B cell (primary cell): ENCODE results near the gene BMPR1A. TPM values are rescaled to one million over a fixed set of nuclear protein-coding genes. Genes with fewer than 3 reads are reported as not detected.

Experiments
- ATAC-seq: fragments of 200-7000 bp; cut with Tn5 transposase; one replicate; pipeline ENCODE4 v1.10.0; 2021; ENCODE audit warnings: low read depth, mild to moderate bottlenecking, moderate number of reproducible peaks, moderate library complexity
- CTCF ChIA-PET: fragments of 350-600 bp; sonication (Branson Sonifier 250); formaldehyde crosslinking; loops from one replicate; lab custom pipeline; 2021; ENCODE audit warnings: antibody characterized with exemption, inconsistent platforms; lab: Charles Lee
- POLR2A ChIA-PET: fragments of 350-600 bp; sonication (Branson Sonifier 250); formaldehyde crosslinking; loops from one replicate; lab custom pipeline; 2021; ENCODE audit warnings: antibody characterized with exemption; lab: Charles Lee
- DNase-seq: peaks from one replicate; pipeline ENCODE4 v3.0.0; 2013
- H2AFZ ChIP-seq: 2 replicates; pipeline ENCODE4 v1.6.1; 2012; ENCODE audit warnings: mild to moderate bottlenecking, low read depth, low read length; ENCODE audit not compliant: insufficient read depth, poor library complexity, severe bottlenecking
- H3K27ac ChIP-seq, 2 donors: 1 replicate in 1 of 2; 2 replicates in 1 of 2; pipeline ENCODE4 v1.5.1; 2012 to 2013; ENCODE audit warnings: low read length in 2 of 2, mild to moderate bottlenecking in 2 of 2, moderate library complexity in 1 of 2
- H3K27me3 ChIP-seq, 4 experiments: fragments of 200-600 bp in 1 of 4; sonication (generic) in 1 of 4; replicated peaks in 1 of 4; 1 replicate in 2 of 4; 2 replicates in 2 of 4; pipeline versions ENCODE4 v1.6.1 to v1.7.0; 2013 to 2016; ENCODE audit warnings: low read length in 3 of 4, mild to moderate bottlenecking in 2 of 4, mixed read lengths in 1 of 4, moderate library complexity in 1 of 4; ENCODE audit not compliant: insufficient read depth in 4 of 4, control insufficient read depth in 3 of 4; ENCODE audit errors: control extremely low read depth in 1 of 4
- H3K36me3 ChIP-seq, 2 experiments: replicated peaks in 1 of 2; 1 replicate in 1 of 2; 2 replicates in 1 of 2; pipeline versions ENCODE4 v1.6.1 to v1.7.1; 2013; ENCODE audit warnings: low read length in 1 of 2; ENCODE audit not compliant: insufficient read depth in 2 of 2, control insufficient read depth in 1 of 2; ENCODE audit errors: control extremely low read depth in 1 of 2, extremely low read depth in 1 of 2
- H3K4me1 ChIP-seq, 2 donors: fragments of 200-600 bp in 1 of 2; sonication (generic) in 1 of 2; 1 replicate in 1 of 2; 2 replicates in 1 of 2; pipeline versions ENCODE4 v1.5.1 to v1.6.1; 2013 to 2017; ENCODE audit warnings: low read length in 2 of 2; ENCODE audit not compliant: control insufficient read depth in 2 of 2, insufficient read depth in 2 of 2
- H3K4me2 ChIP-seq: replicated peaks from 2 replicates; pipeline ENCODE3; 2012; ENCODE audit warnings: mild to moderate bottlenecking, low read depth, low read length; ENCODE audit not compliant: poor library complexity, severe bottlenecking
- H3K4me3 ChIP-seq, 5 experiments: fragments of 200-600 bp in 1 of 5; sonication (generic) in 1 of 5; 1 replicate in 3 of 5; 2 replicates in 2 of 5; pipeline versions ENCODE4 v1.5.1 to v1.7.0; 2011 to 2016; ENCODE audit warnings: low read length in 4 of 5, mild to moderate bottlenecking in 4 of 5, low read depth in 2 of 5, control low read depth in 1 of 5, moderate library complexity in 1 of 5; ENCODE audit not compliant: insufficient read depth in 1 of 5; ENCODE audit errors: control extremely low read depth in 1 of 5, extremely low read depth in 1 of 5
- H3K79me2 ChIP-seq: fragments of 200-600 bp; sonication (generic); one replicate; pipeline ENCODE4 v1.6.0; 2016; ENCODE audit warnings: low read length; ENCODE audit not compliant: control insufficient read depth, insufficient read depth
- H3K9ac ChIP-seq: fragments of 200-600 bp; sonication (generic); 2 replicates; pipeline ENCODE4 v1.6.1; 2017; ENCODE audit warnings: mild to moderate bottlenecking, low read length, moderate library complexity
- H3K9me3 ChIP-seq, 3 donors: one replicate each; pipeline versions ENCODE4 v1.6.1 to v1.7.1; 2013; ENCODE audit warnings: low read length in 2 of 3; ENCODE audit not compliant: control insufficient read depth in 2 of 3, insufficient read depth in 1 of 3; ENCODE audit errors: control extremely low read depth in 1 of 3
- H4K20me1 ChIP-seq: 2 replicates; pipeline ENCODE4 v1.6.0; 2012; ENCODE audit warnings: mild to moderate bottlenecking, low read length; ENCODE audit not compliant: insufficient read depth, control insufficient read depth, poor library complexity, severe bottlenecking
- H3K27ac Mint-ChIP-seq: one replicate; pipeline ENCODE4 v1.8.0; 2021; ENCODE audit warnings: mixed read lengths
- H3K27me3 Mint-ChIP-seq: one replicate; pipeline ENCODE4 v1.8.0; 2021; ENCODE audit warnings: mixed read lengths
- H3K4me1 Mint-ChIP-seq: one replicate; pipeline ENCODE4 v1.8.0; 2021; ENCODE audit warnings: mixed read lengths
- H3K4me3 Mint-ChIP-seq: one replicate; pipeline ENCODE4 v1.8.0; 2021; ENCODE audit warnings: mixed read lengths
- H3K9me3 Mint-ChIP-seq: one replicate; pipeline ENCODE4 v1.8.0; 2022; ENCODE audit warnings: mixed read lengths; ENCODE audit not compliant: insufficient read depth
- EZH2 ChIP-seq: IDR thresholded peaks from 2 replicates; pipeline ENCODE4 v1.6.1; 2012; ENCODE audit warnings: borderline replicate concordance, low read depth, mild to moderate bottlenecking, moderate library complexity, low read length; ENCODE audit not compliant: insufficient read depth, poor library complexity, severe bottlenecking
- WGBS: methylation state at CpG from one replicate; pipeline ENCODE4 v1.1.5; 2013; ENCODE audit warnings: missing lambda C conversion rate; ENCODE audit not compliant: insufficient coverage; 5-methylcytosine and 5-hydroxymethylcytosine counted together
- intact Hi-C: fragments of 100-400 bp; cut with micrococcal nuclease; formaldehyde crosslinking; loops from one replicate; pipeline ENCODE4 v1.10.0; 2022
- polyA plus RNA-seq: library from polyadenylated mRNA; depleted of rRNA; stranded (reverse); fragments of >200 nt; gene quantifications from 2 replicates; pipeline ENCODE4 v1.2.3, GENCODE V29; 2012
- total RNA-seq, 2 donors: library from RNA; stranded (reverse); fragments of 120-200 nt in 1 of 2; gene quantifications; 1 replicate in 1 of 2; 2 replicates in 1 of 2; pipeline versions ENCODE4 v1.2.3 to v1.2.4, GENCODE V29; 2013 to 2022
- TF ChIP-seq, protein P1 (sequence below): fragments of 200-600 bp; IDR thresholded peaks from one replicate; pipeline ENCODE4 v1.8.0; 2022; ENCODE audit warnings: antibody characterized with exemption, mild to moderate bottlenecking

BMPR1A gene
- total and polyA plus RNA-seq, 2 donors (not counting 1 experiment from before 2014, with no cell fraction given), result 1.9 to 15.1 TPM

DNA sequence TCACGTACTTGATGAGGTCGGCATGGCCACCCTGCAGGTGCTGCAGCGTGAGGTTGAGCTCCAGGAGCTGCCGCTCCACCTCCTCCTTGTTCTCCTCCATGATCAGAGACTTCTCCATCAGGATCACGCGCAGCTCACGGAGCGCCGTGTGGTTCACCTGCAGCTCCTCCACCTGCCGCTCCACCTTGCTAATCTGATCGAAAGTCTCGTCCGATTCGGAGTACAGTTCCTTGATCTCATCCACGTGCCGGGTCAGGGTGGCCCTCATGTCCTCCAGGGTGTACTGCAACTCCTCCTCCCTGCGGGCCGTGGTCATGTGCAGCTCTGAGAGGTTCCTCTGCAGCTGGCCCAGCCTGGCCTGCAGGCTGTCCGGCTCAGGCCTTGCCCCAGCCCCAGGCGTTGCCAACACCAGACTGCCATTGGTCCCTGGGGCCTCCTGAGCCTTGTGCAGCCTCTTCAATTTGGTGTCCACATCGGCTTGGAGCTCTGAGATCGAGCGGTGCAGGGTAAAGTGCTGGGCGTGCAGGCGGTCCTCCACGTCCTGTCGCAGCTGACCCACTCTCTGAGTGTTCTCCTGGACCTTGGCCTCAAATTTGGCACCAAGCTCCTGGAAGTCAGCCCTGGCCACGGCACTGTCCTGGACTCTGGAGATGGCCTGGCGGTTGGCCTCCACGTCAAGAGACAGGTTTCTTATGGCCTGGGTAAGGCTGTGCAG, 187.1 kb downstream of the BMPR1A start:
- no peaks in the 10 kb centered on the region for H3K36me3 ChIP-seq
- H3K27me3 ChIP-seq, result peaks cover 0 to 10% (median 0%) of the 10 kb centered on the region in 4 experiments
- Mint-ChIP-seq H3K4me1 (no peaks in the 10 kb centered on the region), H3K4me3 (no peak overlapping the region), H3K9me3 (no peaks in the 10 kb centered on the region), H3K27ac (no peak overlapping the region), H3K27me3 (peaks cover 7% of the 10 kb centered on the region)
- H3K4me2 ChIP-seq, result no peak overlapping the region
- DNase-seq (no peak), ATAC-seq (no peak)
- no peaks in the 10 kb centered on the region for H4K20me1 ChIP-seq
- H3K9me3 ChIP-seq, result peaks cover 0 to 5% (median 0%) of the 10 kb centered on the region in 3 donors
- TF ChIP-seq, protein P1, sequence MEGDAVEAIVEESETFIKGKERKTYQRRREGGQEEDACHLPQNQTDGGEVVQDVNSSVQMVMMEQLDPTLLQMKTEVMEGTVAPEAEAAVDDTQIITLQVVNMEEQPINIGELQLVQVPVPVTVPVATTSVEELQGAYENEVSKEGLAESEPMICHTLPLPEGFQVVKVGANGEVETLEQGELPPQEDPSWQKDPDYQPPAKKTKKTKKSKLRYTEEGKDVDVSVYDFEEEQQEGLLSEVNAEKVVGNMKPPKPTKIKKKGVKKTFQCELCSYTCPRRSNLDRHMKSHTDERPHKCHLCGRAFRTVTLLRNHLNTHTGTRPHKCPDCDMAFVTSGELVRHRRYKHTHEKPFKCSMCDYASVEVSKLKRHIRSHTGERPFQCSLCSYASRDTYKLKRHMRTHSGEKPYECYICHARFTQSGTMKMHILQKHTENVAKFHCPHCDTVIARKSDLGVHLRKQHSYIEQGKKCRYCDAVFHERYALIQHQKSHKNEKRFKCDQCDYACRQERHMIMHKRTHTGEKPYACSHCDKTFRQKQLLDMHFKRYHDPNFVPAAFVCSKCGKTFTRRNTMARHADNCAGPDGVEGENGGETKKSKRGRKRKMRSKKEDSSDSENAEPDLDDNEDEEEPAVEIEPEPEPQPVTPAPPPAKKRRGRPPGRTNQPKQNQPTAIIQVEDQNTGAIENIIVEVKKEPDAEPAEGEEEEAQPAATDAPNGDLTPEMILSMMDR, result no peak
- no peak for TF ChIP-seq EZH2
- H3K27ac ChIP-seq, result no peak overlapping the region
- H3K4me3 ChIP-seq, result no peak overlapping the region
- CTCF ChIA-PET, result interaction anchor here (0.7 kb wide), 1 partner anchor 31 kb away, joined by 3 read pairs; no protein-coding TSS in a partner anchor
- peaks cover 0 to 4% of the 10 kb centered on the region in 2 donors for H3K4me1 ChIP-seq
- POLR2A ChIA-PET, result no interaction called here
- H2AFZ ChIP-seq, result no peak overlapping the region
- H3K9ac ChIP-seq, result no peak overlapping the region
- intact Hi-C loops, result no loop called here
- WGBS, result 96% methylated on average over 30 of the region's 30 CpGs
- H3K79me2 ChIP-seq, result no peaks in the 10 kb centered on the region

DNA sequence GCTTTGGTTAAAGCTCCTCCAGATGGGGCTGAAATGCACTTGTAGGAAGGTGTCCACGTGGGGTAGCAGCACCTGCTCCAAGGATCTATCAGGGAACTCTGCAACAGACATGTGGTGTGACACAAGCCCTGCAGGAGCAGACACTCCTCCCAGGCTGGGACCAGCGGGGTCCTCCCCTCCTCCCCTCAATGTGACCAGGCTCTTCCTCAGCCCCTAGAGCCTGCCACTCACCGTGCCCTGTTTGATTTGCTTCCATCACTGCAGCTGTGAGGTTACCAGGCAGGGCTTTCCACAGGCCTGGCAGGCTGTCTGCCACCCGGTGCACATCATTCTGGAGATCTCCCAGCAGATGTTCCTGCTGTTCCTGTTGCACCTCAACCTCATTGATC, 187.6 kb downstream of the BMPR1A start:
- H3K27me3 ChIP-seq, result peaks cover 0 to 10% (median 0%) of the 10 kb centered on the region in 4 experiments
- CTCF ChIA-PET, result no interaction called here
- H3K4me3 ChIP-seq, result no peak overlapping the region
- no peaks in the 10 kb centered on the region for H3K4me1 Mint-ChIP-seq
- H3K36me3 ChIP-seq, result no peaks in the 10 kb centered on the region
- no peaks in the 10 kb centered on the region for H3K9me3 Mint-ChIP-seq
- peaks cover 7% of the 10 kb centered on the region for H3K27me3 Mint-ChIP-seq
- POLR2A ChIA-PET, result no interaction called here
- H3K4me1 ChIP-seq, result peaks cover 0 to 4% of the 10 kb centered on the region in 2 donors
- H3K9ac ChIP-seq, result no peak overlapping the region
- intact Hi-C loops, result no loop called here
- ATAC-seq (no peak), DNase-seq (no peak)
- H3K27ac ChIP-seq, result no peak overlapping the region
- H4K20me1 ChIP-seq, result no peaks in the 10 kb centered on the region
- WGBS, result 88% methylated on average over 4 of the region's 4 CpGs
- TF ChIP-seq, protein P1, result no peak
- TF ChIP-seq EZH2, result no peak
- no peak overlapping the region for H2AFZ ChIP-seq
- H3K79me2 ChIP-seq, result no peaks in the 10 kb centered on the region
- peaks cover 0 to 5% (median 0%) of the 10 kb centered on the region in 3 donors for H3K9me3 ChIP-seq
- no peak overlapping the region for H3K4me3 Mint-ChIP-seq
- no peak overlapping the region for H3K4me2 ChIP-seq
- H3K27ac Mint-ChIP-seq, result no peak overlapping the region
